Measurements from ENCODE around the gene ACOT13.

GRCh38 chr6:24710519-24711303, 43.8 kb downstream of the ACOT13 start:
- TF ChIP-seq CTCF (IDR thresholded peaks at IDR 0.05; ENCODE audit: insufficient read depth, low read length, poor library complexity, severe bottlenecking) (no peak), EZH2phosphoT487 (conservative IDR thresholded peaks at IDR 0.05; ENCODE audit: low read length) (no peak)
